ENCODE data around the gene NPC2. TPM values are rescaled to one million over a fixed set of nuclear protein-coding genes. Genes with fewer than 3 reads are reported as not detected.

NPC2 gene
- polyA plus RNA-seq, 1 experiment: 267 TPM

DNA sequence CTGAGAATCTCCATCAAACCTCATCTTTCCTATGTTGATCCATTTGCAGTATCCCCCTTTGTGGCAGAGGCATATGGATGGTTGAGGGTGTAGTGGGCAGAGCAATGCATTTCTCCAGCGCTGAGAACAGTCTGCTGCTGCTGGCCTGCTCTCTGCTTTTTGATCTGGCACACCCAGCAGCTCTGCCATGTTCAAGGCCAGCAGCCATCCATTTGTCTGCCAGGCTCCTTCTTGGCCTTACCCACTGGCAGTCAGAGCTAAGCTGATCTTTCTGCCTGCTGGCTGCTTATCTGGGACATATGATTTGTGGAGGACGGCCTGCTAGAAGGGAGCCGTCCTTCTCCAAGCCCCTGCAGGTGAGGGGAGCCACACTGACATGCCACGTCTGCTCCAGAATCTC, 17.0 kb downstream of the NPC2 start:
- ChIA-PET POLR2A (no interaction called here), CTCF (interaction anchor here (6.5 kb wide), 1 partner anchor 14 kb away, joined by 55 read pairs; no protein-coding TSS in a partner anchor)
- Histone ChIP-seq H3K4me3 (ENCODE audit: low read depth, low read length) (no peak overlapping the region), H3K36me3 (ENCODE audit: control insufficient read depth, insufficient read depth, low read length) (no peaks in the 10 kb centered on the region), H3K27me3 (ENCODE audit: control insufficient read depth, insufficient read depth, low read length) (no peaks in the 10 kb centered on the region)
- TF ChIP-seq, protein P1, sequence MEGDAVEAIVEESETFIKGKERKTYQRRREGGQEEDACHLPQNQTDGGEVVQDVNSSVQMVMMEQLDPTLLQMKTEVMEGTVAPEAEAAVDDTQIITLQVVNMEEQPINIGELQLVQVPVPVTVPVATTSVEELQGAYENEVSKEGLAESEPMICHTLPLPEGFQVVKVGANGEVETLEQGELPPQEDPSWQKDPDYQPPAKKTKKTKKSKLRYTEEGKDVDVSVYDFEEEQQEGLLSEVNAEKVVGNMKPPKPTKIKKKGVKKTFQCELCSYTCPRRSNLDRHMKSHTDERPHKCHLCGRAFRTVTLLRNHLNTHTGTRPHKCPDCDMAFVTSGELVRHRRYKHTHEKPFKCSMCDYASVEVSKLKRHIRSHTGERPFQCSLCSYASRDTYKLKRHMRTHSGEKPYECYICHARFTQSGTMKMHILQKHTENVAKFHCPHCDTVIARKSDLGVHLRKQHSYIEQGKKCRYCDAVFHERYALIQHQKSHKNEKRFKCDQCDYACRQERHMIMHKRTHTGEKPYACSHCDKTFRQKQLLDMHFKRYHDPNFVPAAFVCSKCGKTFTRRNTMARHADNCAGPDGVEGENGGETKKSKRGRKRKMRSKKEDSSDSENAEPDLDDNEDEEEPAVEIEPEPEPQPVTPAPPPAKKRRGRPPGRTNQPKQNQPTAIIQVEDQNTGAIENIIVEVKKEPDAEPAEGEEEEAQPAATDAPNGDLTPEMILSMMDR (IDR thresholded peaks at IDR 0.05; ENCODE audit: insufficient read depth, low read depth, low read length): no peak
- DNase-seq (ENCODE audit: low read depth): no peak

DNA sequence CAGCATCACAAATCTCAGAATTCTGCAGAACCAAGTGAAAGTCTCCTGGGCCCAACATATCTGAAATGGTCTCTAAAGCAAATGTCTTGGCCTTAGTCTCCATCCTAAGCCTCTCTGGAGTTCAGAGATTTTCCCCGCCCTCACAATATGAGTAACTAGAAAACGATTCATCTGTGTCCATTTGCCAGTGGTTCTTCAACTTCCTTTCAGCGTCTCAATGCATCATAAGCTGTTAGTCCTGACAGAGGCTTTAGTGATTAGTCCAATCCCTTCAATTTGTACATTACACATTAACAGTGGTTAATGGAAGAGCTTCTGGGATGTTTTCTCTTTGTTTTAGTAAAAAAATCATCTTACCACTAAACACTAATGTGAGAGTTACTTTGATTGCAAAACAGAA, 17.4 kb downstream of the NPC2 start:
- Histone ChIP-seq H3K27me3 (ENCODE audit: control insufficient read depth, insufficient read depth, low read length) (no peaks in the 10 kb centered on the region), H3K4me3 (ENCODE audit: low read depth, low read length) (no peak overlapping the region), H3K36me3 (ENCODE audit: control insufficient read depth, insufficient read depth, low read length) (no peaks in the 10 kb centered on the region)
- TF ChIP-seq, protein P1 (IDR thresholded peaks at IDR 0.05; ENCODE audit: insufficient read depth, low read depth, low read length): no peak
- DNase-seq (ENCODE audit: low read depth): no peak
- CTCF ChIA-PET: interaction anchor here (6.5 kb wide), 1 partner anchor 14 kb away, joined by 55 read pairs; no protein-coding TSS in a partner anchor
- POLR2A ChIA-PET: no interaction called here

DNA sequence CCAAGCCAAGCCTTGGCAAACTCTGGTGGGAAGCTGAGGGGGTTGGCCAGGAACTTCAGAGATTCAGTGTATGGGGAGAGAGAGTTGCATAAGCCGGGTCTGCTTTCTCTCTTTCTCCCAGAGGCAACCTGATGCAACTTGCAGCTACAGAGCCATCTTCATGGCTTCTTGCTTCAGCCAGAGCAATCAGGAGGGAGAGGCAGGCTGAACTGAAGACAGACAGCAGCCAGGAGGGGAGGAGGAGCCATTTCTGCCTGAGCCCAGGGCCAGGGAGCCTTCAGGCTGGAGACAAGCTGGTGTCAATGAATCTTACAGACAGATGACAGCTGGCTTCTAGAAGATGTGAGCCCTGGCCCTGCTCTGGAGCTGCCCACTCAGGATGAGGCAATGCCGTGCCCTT, 18.7 kb downstream of the NPC2 start:
- TF ChIP-seq, protein P1 (IDR thresholded peaks at IDR 0.05; ENCODE audit: insufficient read depth, low read depth, low read length): no peak
- H3K4me3 ChIP-seq (ENCODE audit: low read depth, low read length): no peak overlapping the region
- POLR2A ChIA-PET: no interaction called here
- no peak for DNase-seq (ENCODE audit: low read depth)
- no peaks in the 10 kb centered on the region for H3K27me3 ChIP-seq (ENCODE audit: control insufficient read depth, insufficient read depth, low read length)
- CTCF ChIA-PET: interaction anchor here (1.1 to 6.5 kb wide), 3 partner anchors 13 to 15 kb away, joined by 3 to 55 read pairs (median 7); no protein-coding TSS in a partner anchor
- no peaks in the 10 kb centered on the region for H3K36me3 ChIP-seq (ENCODE audit: control insufficient read depth, insufficient read depth, low read length)

DNA sequence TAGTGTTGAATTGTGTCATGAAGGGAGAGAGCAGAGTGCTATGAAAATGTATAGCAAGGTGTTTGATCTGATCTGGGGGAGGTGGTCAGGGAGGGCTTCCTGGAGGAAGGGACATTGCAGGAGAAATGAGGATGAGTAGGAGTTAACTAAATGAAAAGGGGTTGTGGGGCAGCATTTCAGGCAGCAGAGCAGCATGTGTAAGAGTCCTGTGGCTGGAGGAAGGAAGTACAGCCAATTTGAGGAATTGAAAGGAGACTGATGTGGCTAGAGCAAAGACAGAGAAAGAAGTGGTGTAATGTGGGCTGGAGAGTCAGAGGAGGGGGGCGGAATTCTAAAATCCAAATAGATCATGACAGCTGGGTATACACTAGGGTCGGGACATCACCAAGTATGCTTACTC, 20.5 kb downstream of the NPC2 start:
- TF ChIP-seq, protein P1 (IDR thresholded peaks at IDR 0.05; ENCODE audit: insufficient read depth, low read depth, low read length): no peak
- ChIA-PET CTCF (interaction anchor here (2.3 kb wide), 1 partner anchor 13 kb away, joined by 7 read pairs; no protein-coding TSS in a partner anchor), POLR2A (no interaction called here)
- no peak for DNase-seq (ENCODE audit: low read depth)
- no peaks in the 10 kb centered on the region for H3K36me3 ChIP-seq (ENCODE audit: control insufficient read depth, insufficient read depth, low read length)
- H3K27me3 ChIP-seq (ENCODE audit: control insufficient read depth, insufficient read depth, low read length): no peaks in the 10 kb centered on the region
- H3K4me3 ChIP-seq (ENCODE audit: low read depth, low read length): no peak overlapping the region

DNA sequence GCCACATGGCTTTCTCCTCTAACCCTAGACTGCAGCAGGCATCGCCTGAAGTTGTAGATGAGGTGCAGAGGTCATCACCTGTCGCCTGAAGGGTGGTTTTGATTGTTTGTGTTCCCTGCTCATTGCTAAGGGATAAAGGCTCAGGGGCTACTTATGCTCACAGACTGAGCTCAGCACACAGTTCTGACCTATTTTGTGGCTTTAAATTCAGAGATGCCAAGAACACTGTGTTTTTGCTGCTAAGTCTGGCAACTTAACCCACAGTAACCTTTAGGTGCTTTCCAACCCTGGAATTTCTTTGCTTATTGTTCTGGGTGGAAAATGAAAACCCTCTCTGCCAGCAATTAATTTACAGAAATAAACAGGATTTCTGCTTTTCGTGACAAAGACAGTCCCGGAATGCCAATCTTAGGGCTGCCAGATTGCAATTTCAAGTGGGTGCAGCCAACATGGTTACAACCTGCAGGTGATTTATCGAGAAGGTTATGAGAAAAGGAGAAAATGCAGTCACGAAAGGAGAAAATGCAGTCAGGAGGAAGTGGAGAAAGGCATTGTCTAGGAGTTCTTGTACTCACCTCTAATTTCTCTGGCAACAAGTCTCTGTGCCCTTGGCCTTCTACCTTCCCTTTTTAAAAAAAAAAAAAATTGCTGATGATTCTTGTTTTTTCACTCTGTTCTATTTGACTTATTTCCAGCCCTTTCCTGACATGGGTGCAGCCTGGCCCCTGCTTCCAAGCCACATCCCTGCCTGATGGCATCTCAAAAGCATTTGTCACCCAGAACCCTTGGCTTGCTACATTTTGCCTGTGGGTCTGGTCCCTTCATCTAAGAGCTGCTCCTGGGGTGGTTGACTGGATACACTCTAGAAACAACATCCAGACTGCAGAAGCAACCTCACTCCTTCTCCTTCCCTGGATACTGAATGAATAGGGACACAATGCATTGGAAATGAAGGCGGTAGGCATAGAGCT, 23.3 kb downstream of the NPC2 start:
- H3K36me3 ChIP-seq (ENCODE audit: control insufficient read depth, insufficient read depth, low read length): no peaks in the 10 kb centered on the region
- peaks cover 3% of the 10 kb centered on the region for H3K27me3 ChIP-seq (ENCODE audit: control insufficient read depth, insufficient read depth, low read length)
- ChIA-PET CTCF (interaction anchor here (1.0 kb wide), 1 partner anchor 11 kb away, joined by 4 read pairs; no protein-coding TSS in a partner anchor), POLR2A (no interaction called here)
- TF ChIP-seq, protein P1 (IDR thresholded peaks at IDR 0.05; ENCODE audit: insufficient read depth, low read depth, low read length): no peak
- H3K4me3 ChIP-seq (ENCODE audit: low read depth, low read length): no peak overlapping the region
- no peak for DNase-seq (ENCODE audit: low read depth)
